Nephron (organoid): Measurements from ENCODE around the gene HGFAC.
"Not testable (repeated sequence)": the region's sequence is repeated elsewhere in the genome, so short reads cannot be mapped to it uniquely, and the experiment has no call there.

ENCODE experiments used
- H3K27ac Mint-ChIP-seq, 3 experiments: 2 replicates each; pipeline ENCODE4 v1.8.0; 2020; ENCODE audit warnings: mixed read lengths in 3 of 3, mild to moderate bottlenecking in 2 of 3, moderate library complexity in 1 of 3
- H3K27me3 Mint-ChIP-seq: 2 replicates; pipeline ENCODE4 v1.8.0; 2021; ENCODE audit warnings: low read depth, mild to moderate bottlenecking, moderate library complexity, mixed read lengths
- H3K36me3 Mint-ChIP-seq: 2 replicates; pipeline ENCODE4 v1.8.0; 2020; ENCODE audit warnings: low read depth, mixed read lengths
- H3K4me1 Mint-ChIP-seq: 2 replicates; pipeline ENCODE4 v1.8.0; 2020; ENCODE audit warnings: mixed read lengths
- H3K4me3 Mint-ChIP-seq, 3 experiments: 2 replicates each; pipeline ENCODE4 v1.8.0; 2020; ENCODE audit warnings: mild to moderate bottlenecking in 3 of 3, mixed read lengths in 3 of 3, moderate library complexity in 2 of 3
- H3K9me3 Mint-ChIP-seq: 2 replicates; pipeline ENCODE4 v1.8.0; 2020; ENCODE audit warnings: mixed read lengths
- CTCF ChIP-seq, 3 experiments: fragments of 200-600 bp; sonication (generic); IDR thresholded peaks; one replicate each; pipeline ENCODE4 v1.5.0; 2021; ENCODE audit warnings: antibody characterized with exemption in 3 of 3; ENCODE audit not compliant: unreplicated experiment in 3 of 3

Gene HGFAC

DNA sequence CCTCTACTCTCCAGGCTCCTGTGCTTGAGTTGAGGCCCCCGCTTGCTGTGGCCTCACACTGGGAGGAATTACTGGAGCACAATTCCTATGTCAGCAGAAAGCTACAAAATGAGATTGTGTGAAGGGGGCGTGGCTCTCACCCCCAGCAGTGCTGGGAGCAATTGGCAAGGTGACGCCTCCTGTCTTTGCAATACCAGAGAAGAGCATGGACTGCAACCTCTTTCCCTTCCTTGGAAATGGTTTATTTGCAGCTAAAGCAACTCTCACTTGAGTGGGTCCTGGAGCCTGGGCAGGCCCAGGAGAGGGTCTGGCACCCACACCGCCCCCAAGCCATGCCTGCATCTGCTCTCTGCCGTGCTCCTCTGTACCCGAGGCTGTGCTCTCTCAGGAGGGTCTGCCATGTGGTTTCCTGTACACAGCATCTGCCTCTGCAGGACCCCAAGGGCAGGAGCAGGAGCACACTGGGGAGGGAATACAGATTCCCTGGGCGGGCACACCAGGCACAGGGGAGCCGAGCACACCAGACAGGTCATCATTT lies 32.9 kb upstream of the HGFAC start:
- H3K9me3 Mint-ChIP-seq = peaks cover 7% of the 10 kb centered on the region
- peaks cover 7% of the 10 kb centered on the region for H3K27me3 Mint-ChIP-seq
- no peak overlapping the region for H3K4me3 Mint-ChIP-seq

GRCh38 chr4:3409571-3410091 lies 32.1 kb upstream of the HGFAC start:
- H3K4me1 Mint-ChIP-seq = peaks cover 26% of the 10 kb centered on the region
- H3K4me3 Mint-ChIP-seq = no peak overlapping the region
- H3K9me3 Mint-ChIP-seq = no peaks in the 10 kb centered on the region
- peaks cover 8% of the 10 kb centered on the region for H3K36me3 Mint-ChIP-seq
- peaks cover 7% of the 10 kb centered on the region for H3K27me3 Mint-ChIP-seq
- peak overlapping the region in 2 of 3 experiments; percentile 42 to 51 for H3K27ac Mint-ChIP-seq
- no peak for TF ChIP-seq CTCF (IDR thresholded peaks at IDR 0.05; ENCODE audit: unreplicated experiment in 3 of 3)

More for the DNA sequence above, 32.9 kb upstream of the HGFAC start:
- Mint-ChIP-seq H3K27ac (peak overlapping the region in 1 of 3 experiments; percentile 60), H3K4me1 (peaks cover 22% of the 10 kb centered on the region), H3K36me3 (peaks cover 12% of the 10 kb centered on the region)
- TF ChIP-seq CTCF (IDR thresholded peaks at IDR 0.05; ENCODE audit: unreplicated experiment in 3 of 3) = no peak

- Mint-ChIP-seq H3K27ac (peak overlapping the region in 1 of 3 experiments; percentile 14), H3K36me3 (peaks cover 8% of the 10 kb centered on the region), H3K9me3 (no peaks in the 10 kb centered on the region), H3K27me3 (peaks cover 7% of the 10 kb centered on the region), H3K4me1 (peaks cover 31% of the 10 kb centered on the region), H3K4me3 (no peak overlapping the region)
- no peak for TF ChIP-seq CTCF (IDR thresholded peaks at IDR 0.05; ENCODE audit: unreplicated experiment in 3 of 3)
Observed at GRCh38 chr4:3410401-3411135, 31.2 kb upstream of the HGFAC start.

- Mint-ChIP-seq H3K36me3 (peaks cover 13% of the 10 kb centered on the region), H3K27ac (peak overlapping the region in 1 of 3 experiments; percentile 14), H3K4me1 (peaks cover 35% of the 10 kb centered on the region)
- H3K27me3 Mint-ChIP-seq, H3K4me3 Mint-ChIP-seq, H3K9me3 Mint-ChIP-seq: not testable (repeated sequence)
Observed at GRCh38 chr4:3411190-3411589, 30.6 kb upstream of the HGFAC start.

GRCh38 chr4:3411676-3412075 lies 30.1 kb upstream of the HGFAC start:
- Mint-ChIP-seq H3K4me1 (peaks cover 40% of the 10 kb centered on the region), H3K9me3 (no peaks in the 10 kb centered on the region), H3K4me3 (no peak overlapping the region), H3K27ac (peak overlapping the region in 1 of 3 experiments; percentile 14), H3K36me3 (peaks cover 18% of the 10 kb centered on the region), H3K27me3 (peaks cover 3% of the 10 kb centered on the region)
- TF ChIP-seq CTCF (IDR thresholded peaks at IDR 0.05; ENCODE audit: unreplicated experiment in 3 of 3) = no peak

- peak overlapping the region in 1 of 3 experiments; percentile 14 for H3K27ac Mint-ChIP-seq
- peaks cover 25% of the 10 kb centered on the region for H3K36me3 Mint-ChIP-seq
- H3K27me3 Mint-ChIP-seq = no peaks in the 10 kb centered on the region
Observed at GRCh38 chr4:3412257-3413020, 29.3 kb upstream of the HGFAC start.

More at GRCh38 chr4:3412257-3413020, 29.3 kb upstream of the HGFAC start:
- Mint-ChIP-seq H3K4me3 (no peak overlapping the region), H3K4me1 (peaks cover 38% of the 10 kb centered on the region), H3K9me3 (no peaks in the 10 kb centered on the region)
- no peak for TF ChIP-seq CTCF (IDR thresholded peaks at IDR 0.05; ENCODE audit: unreplicated experiment in 3 of 3)
